Activated CD8-positive, alpha-beta T cell treated with anti-CD3 and anti-CD28 coated beads for 36 hours (primary cell): ENCODE data around the gene PTX3. TPM values are rescaled to one million over a fixed set of nuclear protein-coding genes. Genes with fewer than 3 reads are reported as not detected.

Experiments used
- ATAC-seq: fragments of 200-7000 bp; cut with Tn5 transposase; one replicate; pipeline ENCODE4 v1.10.0; 2021; ENCODE audit warnings: mild to moderate bottlenecking, moderate library complexity
- CTCF ChIA-PET: fragments of 350-600 bp; sonication (Branson Sonifier 250); formaldehyde crosslinking; loops from one replicate; lab custom pipeline; 2021; ENCODE audit warnings: antibody characterized with exemption; lab: Charles Lee
- POLR2A ChIA-PET: fragments of 350-600 bp; sonication (Branson Sonifier 250); formaldehyde crosslinking; loops from one replicate; lab custom pipeline; 2021; ENCODE audit warnings: antibody characterized with exemption; lab: Charles Lee
- DNase-seq: peaks from one replicate; pipeline ENCODE4 v3.0.0-alpha.2; 2020
- H3K27ac Mint-ChIP-seq: one replicate; pipeline ENCODE4 v1.8.0; 2021; ENCODE audit warnings: mild to moderate bottlenecking, mixed read lengths
- H3K27me3 Mint-ChIP-seq: one replicate; pipeline ENCODE4 v1.8.0; 2021; ENCODE audit warnings: mixed read lengths
- H3K36me3 Mint-ChIP-seq: one replicate; pipeline ENCODE4 v1.8.0; 2021; ENCODE audit warnings: low read depth, mixed read lengths
- H3K4me1 Mint-ChIP-seq: one replicate; pipeline ENCODE4 v1.8.0; 2021; ENCODE audit warnings: low read depth, mixed read lengths
- H3K4me3 Mint-ChIP-seq: one replicate; pipeline ENCODE4 v1.8.0; 2021; ENCODE audit warnings: mild to moderate bottlenecking, moderate library complexity, mixed read lengths
- H3K9me3 Mint-ChIP-seq: one replicate; pipeline ENCODE4 v1.8.0; 2021; ENCODE audit warnings: mixed read lengths
- CTCF ChIP-seq: fragments of 200-600 bp; IDR thresholded peaks from one replicate; pipeline ENCODE4 v1.8.0; 2022; ENCODE audit warnings: antibody characterized with exemption, mild to moderate bottlenecking
- intact Hi-C: fragments of 100-400 bp; cut with micrococcal nuclease; formaldehyde crosslinking; loops from one replicate; pipeline ENCODE4 v1.10.0; 2022
- total RNA-seq, 2 experiments: library from RNA; stranded (reverse); gene quantifications; one replicate each; pipeline ENCODE4 v1.2.3, GENCODE V29; 2021

The PTX3 gene
- total RNA-seq, 2 experiments from 2014 or later, result 0.27 TPM; not detected in 1

DNA sequence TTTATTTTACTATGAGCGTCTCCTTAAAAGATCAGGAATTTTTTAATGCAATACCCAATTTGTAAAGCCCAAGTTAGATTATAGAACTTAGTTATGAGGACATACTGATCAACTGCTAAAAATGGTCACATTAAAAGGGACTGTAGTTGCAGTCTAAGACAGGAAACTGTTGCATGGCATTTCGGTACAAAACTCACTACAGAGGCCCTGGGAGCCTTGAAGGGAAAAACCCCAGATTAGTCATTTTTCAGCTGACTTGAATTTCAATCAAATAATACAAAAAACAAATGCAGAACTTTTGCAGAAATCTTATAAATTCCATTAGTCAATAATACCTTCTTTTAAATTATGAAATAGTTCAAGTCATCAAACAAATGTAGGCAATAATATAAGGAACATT lies 6.9 kb upstream of the PTX3 start:
- H3K4me3 Mint-ChIP-seq, result no peak overlapping the region
- ChIA-PET POLR2A (no interaction called here), CTCF (no interaction called here)
- intact Hi-C loops, result no loop called here
- ATAC-seq (peak; percentile 80), DNase-seq (peak; percentile 28)
- H3K4me1 Mint-ChIP-seq, result no peaks in the 10 kb centered on the region
- no peaks in the 10 kb centered on the region for H3K9me3 Mint-ChIP-seq
- peaks cover 8% of the 10 kb centered on the region for H3K27me3 Mint-ChIP-seq
- no peak for TF ChIP-seq CTCF
- no peak overlapping the region for H3K27ac Mint-ChIP-seq
- no peaks in the 10 kb centered on the region for H3K36me3 Mint-ChIP-seq

- DNase-seq (no peak), ATAC-seq (no peak)
- no peaks in the 10 kb centered on the region for H3K36me3 Mint-ChIP-seq
- H3K4me1 Mint-ChIP-seq, result peaks cover 14% of the 10 kb centered on the region
- intact Hi-C loops, result no loop called here
- POLR2A ChIA-PET, result interaction anchor here (0.6 kb wide), 1 partner anchor 1260 kb away, joined by 3 read pairs; no protein-coding TSS in a partner anchor
- CTCF ChIA-PET, result no interaction called here
- H3K27me3 Mint-ChIP-seq, result peaks cover 40% of the 10 kb centered on the region
- H3K27ac Mint-ChIP-seq, result no peak overlapping the region
- peak overlapping the region; percentile 57 for H3K4me3 Mint-ChIP-seq
- H3K9me3 Mint-ChIP-seq, result no peaks in the 10 kb centered on the region
- TF ChIP-seq CTCF, result no peak
Observed at GRCh38 chr3:157438194-157438730, 1.6 kb downstream of the PTX3 start.

- intact Hi-C loops, result no loop called here
- Mint-ChIP-seq H3K27me3 (peaks cover 29% of the 10 kb centered on the region), H3K27ac (no peak overlapping the region), H3K4me3 (no peak overlapping the region), H3K4me1 (peaks cover 14% of the 10 kb centered on the region), H3K9me3 (no peaks in the 10 kb centered on the region), H3K36me3 (no peaks in the 10 kb centered on the region)
- no peak for TF ChIP-seq CTCF
- DNase-seq (no peak), ATAC-seq (no peak)
- POLR2A ChIA-PET, result no interaction called here
- CTCF ChIA-PET, result no interaction called here
Observed at GRCh38 chr3:157441102-157441624, 4.5 kb downstream of the PTX3 start.

- no peaks in the 10 kb centered on the region for H3K36me3 Mint-ChIP-seq
- ChIA-PET CTCF (no interaction called here), POLR2A (no interaction called here)
- H3K27me3 Mint-ChIP-seq, result peaks cover 17% of the 10 kb centered on the region
- intact Hi-C loops, result no loop called here
- H3K9me3 Mint-ChIP-seq, result no peaks in the 10 kb centered on the region
- no peak for ATAC-seq
- no peak overlapping the region for H3K4me3 Mint-ChIP-seq
- DNase-seq, result no peak
- H3K27ac Mint-ChIP-seq, result no peak overlapping the region
- TF ChIP-seq CTCF, result no peak
- peaks cover 4% of the 10 kb centered on the region for H3K4me1 Mint-ChIP-seq
Observed at GRCh38 chr3:157442729-157443128, 6.1 kb downstream of the PTX3 start.

- H3K4me3 Mint-ChIP-seq, result no peak overlapping the region
- no peaks in the 10 kb centered on the region for H3K4me1 Mint-ChIP-seq
- intact Hi-C loops, result no loop called here
- H3K36me3 Mint-ChIP-seq, result no peaks in the 10 kb centered on the region
- ChIA-PET CTCF (no interaction called here), POLR2A (no interaction called here)
- DNase-seq (no peak), ATAC-seq (no peak)
- no peak overlapping the region for H3K27ac Mint-ChIP-seq
- TF ChIP-seq CTCF, result no peak
- peaks cover 1% of the 10 kb centered on the region for H3K9me3 Mint-ChIP-seq
- H3K27me3 Mint-ChIP-seq, result peaks cover 4% of the 10 kb centered on the region
Observed at GRCh38 chr3:157443905-157444796, 7.5 kb downstream of the PTX3 start.
